HepG2 (cell line): Measurements from ENCODE around the gene NFKBIA. TPM values are rescaled to one million over a fixed set of nuclear protein-coding genes. Genes with fewer than 3 reads are reported as not detected.
A peak's percentile ranks its signal among the peaks of the same experiment; 100 is the strongest.

Experiments
- CEBPG ChIP-seq: IDR thresholded peaks from 2 replicates; pipeline ENCODE4 v1.6.1; 2016
- CSRNP2 ChIP-seq: sonication (generic); formaldehyde crosslinking; conservative IDR thresholded peaks from 2 replicates; pipeline ENCODE4 v1.8.0; 2022; ENCODE audit warnings: low read depth, missing genetic modification reagents
- GATA4 ChIP-seq: sonication (generic); IDR thresholded peaks from 2 replicates; pipeline ENCODE4 v1.6.1; 2016; ENCODE audit warnings: antibody characterized with exemption, low read depth, borderline replicate concordance
- HIC2 ChIP-seq: sonication (generic); formaldehyde crosslinking; IDR thresholded peaks from 2 replicates; pipeline ENCODE4 v1.9.0; 2022; ENCODE audit warnings: low read depth, missing genetic modification reagents
- HNRNPK ChIP-seq: fragments of 200-400 bp; formaldehyde crosslinking; IDR thresholded peaks from 2 replicates; pipeline ENCODE4 v1.6.1; 2018; ENCODE audit warnings: low read length, low read depth, moderate library complexity, mild to moderate bottlenecking; ENCODE audit not compliant: poor library complexity, severe bottlenecking
- HOXD1 ChIP-seq: sonication (generic); formaldehyde crosslinking; IDR thresholded peaks from 2 replicates; pipeline ENCODE4 v1.5.0; 2020; ENCODE audit warnings: missing genetic modification reagents
- IRF2 ChIP-seq: IDR thresholded peaks from 2 replicates; pipeline ENCODE4 v1.6.1; 2018; ENCODE audit warnings: missing genetic modification reagents, missing compliant biosample characterization
- KLF16 ChIP-seq, 2 experiments: sonication (generic) in 1 of 2; formaldehyde crosslinking in 1 of 2; IDR thresholded peaks; 2 replicates each; pipeline versions ENCODE4 v1.6.1 to v1.8.0; 2016 to 2023; ENCODE audit warnings: missing genetic modification reagents in 2 of 2, missing compliant biosample characterization in 1 of 2
- MAF1 ChIP-seq: sonication (generic); formaldehyde crosslinking; IDR thresholded peaks from 2 replicates; pipeline ENCODE4 v1.5.0; 2020; ENCODE audit warnings: missing genetic modification reagents, borderline replicate concordance
- NFRKB ChIP-seq: fragments of 450-650 bp; IDR thresholded peaks from 2 replicates; pipeline ENCODE4 v1.6.1; 2017
- SPEN ChIP-seq: sonication (generic); formaldehyde crosslinking; IDR thresholded peaks from 2 replicates; pipeline ENCODE4 v1.5.1; 2020; ENCODE audit warnings: low read depth, mild to moderate bottlenecking, missing genetic modification reagents
- TCF7 ChIP-seq: sonication (generic); IDR thresholded peaks from 2 replicates; pipeline ENCODE4 v1.6.1; 2016; ENCODE audit warnings: antibody characterized with exemption, low read depth
- ZFP82 ChIP-seq: sonication (generic); formaldehyde crosslinking; IDR thresholded peaks from 2 replicates; pipeline ENCODE4 v1.5.1; 2020; ENCODE audit warnings: mild to moderate bottlenecking, missing genetic modification reagents, borderline replicate concordance
- ZNF101 ChIP-seq: sonication (generic); formaldehyde crosslinking; IDR thresholded peaks from 2 replicates; pipeline ENCODE4 v1.4.0; 2020; ENCODE audit warnings: mild to moderate bottlenecking, low read depth, missing genetic modification reagents, borderline replicate concordance
- ZNF136 ChIP-seq: sonication (generic); formaldehyde crosslinking; IDR thresholded peaks from 2 replicates; pipeline ENCODE4 v1.8.1; 2022; ENCODE audit warnings: low read depth, mild to moderate bottlenecking, moderate library complexity, missing genetic modification reagents
- ZNF276 ChIP-seq: sonication (generic); formaldehyde crosslinking; IDR thresholded peaks from 2 replicates; pipeline ENCODE4 v1.4.0; 2020; ENCODE audit warnings: mild to moderate bottlenecking, low read depth, missing genetic modification reagents
- ZNF280B ChIP-seq: sonication (generic); formaldehyde crosslinking; IDR thresholded peaks from 2 replicates; pipeline ENCODE4 v1.5.0; 2020; ENCODE audit warnings: missing genetic modification reagents, mild to moderate bottlenecking, borderline replicate concordance
- ZNF329 ChIP-seq: sonication (generic); formaldehyde crosslinking; IDR thresholded peaks from 2 replicates; pipeline ENCODE4 v1.9.0; 2021; ENCODE audit warnings: low read depth, mild to moderate bottlenecking, missing genetic modification reagents
- ZNF501 ChIP-seq: sonication (generic); formaldehyde crosslinking; IDR thresholded peaks from 2 replicates; pipeline ENCODE4 v1.5.1; 2020; ENCODE audit warnings: mild to moderate bottlenecking, moderate library complexity, missing genetic modification reagents
- ZNF589 ChIP-seq: sonication (generic); formaldehyde crosslinking; conservative IDR thresholded peaks from 2 replicates; pipeline ENCODE4 v1.8.0; 2022; ENCODE audit warnings: mild to moderate bottlenecking, moderate library complexity, missing genetic modification reagents
- ZNF670 ChIP-seq: sonication (generic); formaldehyde crosslinking; IDR thresholded peaks from 2 replicates; pipeline ENCODE4 v1.8.0; 2022; ENCODE audit warnings: mild to moderate bottlenecking, missing genetic modification reagents, borderline replicate concordance
- ZNF713 ChIP-seq: sonication (generic); formaldehyde crosslinking; IDR thresholded peaks from 2 replicates; pipeline ENCODE4 v1.4.0; 2020; ENCODE audit warnings: mild to moderate bottlenecking, missing genetic modification reagents
- polyA plus RNA-seq, 8 experiments: library from polyadenylated mRNA; depleted of rRNA in 3 of 8; stranded (reverse) in 7 of 8; unstranded in 1 of 8; fragments of >200 nt; fragmentation: Illumina TruSeq in 4 of 8; extraction: Trizol in 4 of 8; gene quantifications; 2 replicates each; pipeline versions ENCODE4 v1.2.1 to v1.2.3, GENCODE V29; 2011 to 2016; ENCODE audit warnings: low read depth in 4 of 8, missing spikeins in 1 of 8, mixed read lengths in 1 of 8; ENCODE audit not compliant: insufficient read depth in 1 of 8
- total RNA-seq, 5 experiments: library from RNA; depleted of rRNA; stranded (reverse); fragments of >200 nt; fragmentation: Illumina TruSeq; extraction: Trizol; gene quantifications; 2 replicates each; pipeline ENCODE4 v1.2.3, GENCODE V29; 2016; ENCODE audit warnings: low read depth in 1 of 5

Gene NFKBIA
- total and polyA plus RNA-seq, 2 of the 13 experiments (the other 11 are each of a cell fraction or from before 2014, with no cell fraction given) = 197 to 319 TPM

GRCh38 chr14:35385042-35385839 lies 19.3 kb downstream of the NFKBIA start (continued):
- TF ChIP-seq HNRNPK = no peak
- no peak for TF ChIP-seq GATA4
- TF ChIP-seq ZNF280B = peak; percentile 94
- TF ChIP-seq ZNF329 (CRISPR knock-in tag) = no peak
- TF ChIP-seq HIC2 (CRISPR knock-in tag) = peak; percentile 91
- peak; percentile 62 for TF ChIP-seq IRF2 (CRISPR knock-in tag)
- TF ChIP-seq ZFP82 = no peak
- TF ChIP-seq ZNF501 = peak; percentile 98
- no peak for TF ChIP-seq NFRKB
- 0 out of 2 replicates have a peak, but pooled peaks have one; percentile 10 for TF ChIP-seq ZNF136 (CRISPR knock-in tag)
- 0 out of 4 replicates have a peak, but pooled peaks have one; percentile 22 to 50 for TF ChIP-seq KLF16 (CRISPR knock-in tag; IDR thresholded peaks at IDR 0.05)
- no peak; the same call in 1 of the 2 replicates for TF ChIP-seq ZNF276 (CRISPR knock-in tag)
- TF ChIP-seq SPEN (CRISPR knock-in tag) = peak; percentile 42
- no peak for TF ChIP-seq ZNF589 (CRISPR knock-in tag)
- TF ChIP-seq TCF7 = 0 out of 2 replicates have a peak, but pooled peaks have one; percentile 4
- no peak for TF ChIP-seq CSRNP2
- TF ChIP-seq HOXD1 = no peak
- TF ChIP-seq ZNF101 (CRISPR knock-in tag) = peak; percentile 78; the same call in 1 of the 2 replicates
- no peak for TF ChIP-seq ZNF670 (CRISPR knock-in tag)
- TF ChIP-seq MAF1 (CRISPR knock-in tag) = no peak; the same call in 1 of the 2 replicates
- peak; percentile 38 for TF ChIP-seq CEBPG (CRISPR knock-in tag)
- no peak; the same call in none of the 2 replicates for TF ChIP-seq ZNF713 (CRISPR knock-in tag)
